Calu3 (cell line): ENCODE measurements around the gene TIMP2. TPM values are rescaled to one million over a fixed set of nuclear protein-coding genes. Genes with fewer than 3 reads are reported as not detected.

ENCODE experiments used
- BruUV-seq: library from RNA; stranded (reverse); fragments of 400-500 nt; replicated peaks from 2 replicates; lab custom pipeline; 2021; lab: Mats Ljungman, UMichigan
- CTCF ChIA-PET: fragments of 300-600 bp; sonication (Branson Sonifier 250); formaldehyde crosslinking; loops from one replicate; lab custom pipeline; 2022; ENCODE audit warnings: antibody characterized with exemption; lab: Charles Lee
- DNase-seq: peaks from one replicate; pipeline ENCODE4 v3.0.0; 2022
- H3K27ac Mint-ChIP-seq: one replicate; pipeline ENCODE4 v1.8.0; 2022; ENCODE audit warnings: mixed read lengths; ENCODE audit not compliant: unreplicated experiment
- H3K27me3 Mint-ChIP-seq: one replicate; pipeline ENCODE4 v1.8.0; 2022; ENCODE audit warnings: mixed read lengths; ENCODE audit not compliant: unreplicated experiment
- H3K36me3 Mint-ChIP-seq: one replicate; pipeline ENCODE4 v1.8.0; 2022; ENCODE audit warnings: mild to moderate bottlenecking, moderate library complexity, mixed read lengths; ENCODE audit not compliant: insufficient read depth, unreplicated experiment
- H3K4me1 Mint-ChIP-seq: one replicate; pipeline ENCODE4 v1.8.0; 2022; ENCODE audit warnings: mild to moderate bottlenecking, low read depth, mixed read lengths; ENCODE audit not compliant: unreplicated experiment
- H3K4me3 Mint-ChIP-seq: one replicate; pipeline ENCODE4 v1.8.0; 2022; ENCODE audit warnings: mild to moderate bottlenecking, low read depth, moderate library complexity, mixed read lengths; ENCODE audit not compliant: unreplicated experiment
- H3K9me3 Mint-ChIP-seq: one replicate; pipeline ENCODE4 v1.8.0; 2022; ENCODE audit warnings: low read depth, mixed read lengths; ENCODE audit not compliant: unreplicated experiment
- intact Hi-C: fragments of 100-400 bp; cut with micrococcal nuclease; formaldehyde crosslinking; loops from one replicate; pipeline ENCODE4 v1.10.0; 2022; ENCODE audit not compliant: unreplicated experiment
- total RNA-seq: library from RNA; stranded (reverse); gene quantifications from 2 replicates; pipeline ENCODE4 v1.2.3, GENCODE V29; 2022
- TF ChIP-seq, protein P1 (sequence below): fragments of 200-600 bp; IDR thresholded peaks from one replicate; pipeline ENCODE4 v1.8.0; 2022; ENCODE audit warnings: antibody characterized with exemption; ENCODE audit not compliant: unreplicated experiment

The TIMP2 gene
- total RNA-seq, 1 experiment from 2014 or later, result 246 TPM

GRCh38 chr17:78849026-78849425 lies 76.2 kb downstream of the TIMP2 start:
- CTCF ChIA-PET, result no interaction called here
- no peak for DNase-seq
- Mint-ChIP-seq H3K27me3 (no peaks in the 10 kb centered on the region), H3K27ac (no peak overlapping the region), H3K4me1 (peaks cover 9% of the 10 kb centered on the region), H3K4me3 (no peak overlapping the region), H3K9me3 (no peaks in the 10 kb centered on the region), H3K36me3 (peaks cover 33% of the 10 kb centered on the region)
- intact Hi-C loops, result no loop called here
- TF ChIP-seq, protein P1, sequence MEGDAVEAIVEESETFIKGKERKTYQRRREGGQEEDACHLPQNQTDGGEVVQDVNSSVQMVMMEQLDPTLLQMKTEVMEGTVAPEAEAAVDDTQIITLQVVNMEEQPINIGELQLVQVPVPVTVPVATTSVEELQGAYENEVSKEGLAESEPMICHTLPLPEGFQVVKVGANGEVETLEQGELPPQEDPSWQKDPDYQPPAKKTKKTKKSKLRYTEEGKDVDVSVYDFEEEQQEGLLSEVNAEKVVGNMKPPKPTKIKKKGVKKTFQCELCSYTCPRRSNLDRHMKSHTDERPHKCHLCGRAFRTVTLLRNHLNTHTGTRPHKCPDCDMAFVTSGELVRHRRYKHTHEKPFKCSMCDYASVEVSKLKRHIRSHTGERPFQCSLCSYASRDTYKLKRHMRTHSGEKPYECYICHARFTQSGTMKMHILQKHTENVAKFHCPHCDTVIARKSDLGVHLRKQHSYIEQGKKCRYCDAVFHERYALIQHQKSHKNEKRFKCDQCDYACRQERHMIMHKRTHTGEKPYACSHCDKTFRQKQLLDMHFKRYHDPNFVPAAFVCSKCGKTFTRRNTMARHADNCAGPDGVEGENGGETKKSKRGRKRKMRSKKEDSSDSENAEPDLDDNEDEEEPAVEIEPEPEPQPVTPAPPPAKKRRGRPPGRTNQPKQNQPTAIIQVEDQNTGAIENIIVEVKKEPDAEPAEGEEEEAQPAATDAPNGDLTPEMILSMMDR, result no peak
- BruUV-seq, result no TSS peak

GRCh38 chr17:78847052-78847451 lies 78.1 kb downstream of the TIMP2 start:
- H3K27ac Mint-ChIP-seq, result no peak overlapping the region
- TF ChIP-seq, protein P1, result no peak
- H3K27me3 Mint-ChIP-seq, result no peaks in the 10 kb centered on the region
- intact Hi-C loops, result no loop called here
- peaks cover 10% of the 10 kb centered on the region for H3K4me1 Mint-ChIP-seq
- H3K4me3 Mint-ChIP-seq, result no peak overlapping the region
- CTCF ChIA-PET, result no interaction called here
- BruUV-seq, result no TSS peak
- H3K9me3 Mint-ChIP-seq, result no peaks in the 10 kb centered on the region
- DNase-seq, result no peak
- H3K36me3 Mint-ChIP-seq, result peaks cover 16% of the 10 kb centered on the region

DNA sequence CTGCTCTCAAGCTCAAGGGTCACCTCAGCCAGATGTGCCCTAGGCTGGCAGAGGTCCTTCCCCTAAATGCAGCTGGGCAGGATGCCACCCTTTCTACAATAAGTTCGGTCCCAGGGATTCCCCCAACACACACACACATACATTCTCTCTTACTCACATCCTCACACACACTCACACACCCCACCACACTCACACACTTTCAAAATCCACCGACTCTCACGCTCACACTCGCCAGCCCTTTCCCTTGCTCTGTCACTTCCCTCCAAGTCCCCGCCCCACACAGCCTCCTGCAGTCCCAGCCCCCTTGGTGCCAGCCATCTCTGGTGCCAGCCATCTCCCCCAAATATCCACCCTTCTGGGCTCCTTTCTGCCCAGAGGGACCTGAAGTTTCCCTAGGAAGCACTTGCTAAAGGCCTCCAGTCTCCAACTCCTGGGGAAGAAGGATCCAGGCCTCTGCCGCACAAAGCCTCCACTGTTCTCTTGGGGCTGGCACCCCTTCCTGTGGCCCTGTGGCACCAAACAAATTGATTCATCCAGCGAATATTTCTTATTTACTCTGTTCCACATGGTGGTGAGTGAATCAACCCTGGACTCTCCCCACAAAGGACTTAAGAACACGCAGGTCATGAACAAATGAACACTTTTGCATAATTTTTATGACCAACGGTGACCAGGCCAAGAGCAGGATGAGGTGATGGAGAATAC lies 80.7 kb downstream of the TIMP2 start:
- peak overlapping the region; percentile 22 for H3K27ac Mint-ChIP-seq
- intact Hi-C loops, result no loop called here
- H3K4me1 Mint-ChIP-seq, result peaks cover 10% of the 10 kb centered on the region
- CTCF ChIA-PET, result no interaction called here
- no peak overlapping the region for H3K4me3 Mint-ChIP-seq
- BruUV-seq, result no TSS peak
- no peaks in the 10 kb centered on the region for H3K9me3 Mint-ChIP-seq
- DNase-seq, result no peak
- H3K27me3 Mint-ChIP-seq, result no peaks in the 10 kb centered on the region
- TF ChIP-seq, protein P1, result no peak
- H3K36me3 Mint-ChIP-seq, result peaks cover 40% of the 10 kb centered on the region

GRCh38 chr17:78842881-78843565 lies 82.2 kb downstream of the TIMP2 start:
- no peak overlapping the region for H3K27ac Mint-ChIP-seq
- no peaks in the 10 kb centered on the region for H3K9me3 Mint-ChIP-seq
- no peak overlapping the region for H3K4me3 Mint-ChIP-seq
- H3K36me3 Mint-ChIP-seq, result peaks cover 47% of the 10 kb centered on the region
- H3K27me3 Mint-ChIP-seq, result no peaks in the 10 kb centered on the region
- CTCF ChIA-PET, result interaction anchor here (0.6 kb wide), 1 partner anchor 184 kb away, joined by 5 read pairs; no protein-coding TSS in a partner anchor
- intact Hi-C loops, result no loop called here
- TF ChIP-seq, protein P1, result peak; percentile 54
- no TSS peak for BruUV-seq
- peaks cover 22% of the 10 kb centered on the region for H3K4me1 Mint-ChIP-seq
- DNase-seq, result peak; percentile 40
